SH-SY5Y (cell line): Measurements from ENCODE around the gene EPB41.

Experiments used
- GATA2 ChIP-seq: IDR thresholded peaks from 2 replicates; pipeline ENCODE4 v1.6.1; 2011; ENCODE audit warnings: mild to moderate bottlenecking, low read depth, low read length
- GATA3 ChIP-seq: IDR thresholded peaks from 2 replicates; pipeline ENCODE4 v1.6.1; 2011; ENCODE audit warnings: low read depth, mild to moderate bottlenecking, low read length, moderate library complexity

GRCh38 chr1:29055160-29055559, 140.8 kb downstream of the EPB41 start:
- no peak for TF ChIP-seq GATA2
- no peak for TF ChIP-seq GATA3
